GM21367 (cell line): ENCODE data around the gene PDSS2.

ENCODE experiments used
- ATAC-seq: cut with Tn5 transposase; IDR thresholded peaks from one replicate; pipeline ENCODE4 v1.9.1; 2021; ENCODE audit not compliant: unreplicated experiment

Gene PDSS2

DNA sequence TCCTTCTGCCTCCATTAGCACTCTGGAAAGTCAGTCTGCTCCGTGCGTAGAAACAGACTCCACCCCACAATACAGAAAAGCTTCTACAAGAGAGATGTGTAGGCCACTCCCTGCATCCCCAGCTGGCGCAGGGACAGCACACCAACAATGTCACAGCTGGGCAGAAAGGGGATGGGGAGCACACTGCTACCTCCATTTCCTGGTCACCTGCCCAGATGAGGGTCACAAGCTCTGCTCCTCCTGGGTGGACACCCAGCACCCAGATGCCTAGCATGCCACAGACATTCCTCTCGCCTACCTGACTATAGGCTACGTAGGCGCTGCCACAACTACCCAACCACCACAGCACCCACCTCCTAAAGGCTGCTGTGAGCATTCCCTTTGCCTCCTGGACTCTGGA is 356.3 kb downstream of the PDSS2 start:
- ATAC-seq = no peak
